HepG2 (cell line): ENCODE data around the gene RCE1.

Source experiments
- JUND ChIP-seq: sonication (generic); formaldehyde crosslinking; IDR thresholded peaks from 2 replicates; pipeline ENCODE4 v1.8.0; 2022; ENCODE audit warnings: mild to moderate bottlenecking, missing genetic modification reagents
- MTF1 ChIP-seq: sonication (generic); formaldehyde crosslinking; IDR thresholded peaks from 2 replicates; pipeline ENCODE4 v1.5.0; 2020; ENCODE audit warnings: missing genetic modification reagents
- ZNF530 ChIP-seq: sonication (generic); formaldehyde crosslinking; IDR thresholded peaks from 2 replicates; pipeline ENCODE4 v1.5.0; 2020; ENCODE audit warnings: low read depth, mild to moderate bottlenecking, missing genetic modification reagents

DNA sequence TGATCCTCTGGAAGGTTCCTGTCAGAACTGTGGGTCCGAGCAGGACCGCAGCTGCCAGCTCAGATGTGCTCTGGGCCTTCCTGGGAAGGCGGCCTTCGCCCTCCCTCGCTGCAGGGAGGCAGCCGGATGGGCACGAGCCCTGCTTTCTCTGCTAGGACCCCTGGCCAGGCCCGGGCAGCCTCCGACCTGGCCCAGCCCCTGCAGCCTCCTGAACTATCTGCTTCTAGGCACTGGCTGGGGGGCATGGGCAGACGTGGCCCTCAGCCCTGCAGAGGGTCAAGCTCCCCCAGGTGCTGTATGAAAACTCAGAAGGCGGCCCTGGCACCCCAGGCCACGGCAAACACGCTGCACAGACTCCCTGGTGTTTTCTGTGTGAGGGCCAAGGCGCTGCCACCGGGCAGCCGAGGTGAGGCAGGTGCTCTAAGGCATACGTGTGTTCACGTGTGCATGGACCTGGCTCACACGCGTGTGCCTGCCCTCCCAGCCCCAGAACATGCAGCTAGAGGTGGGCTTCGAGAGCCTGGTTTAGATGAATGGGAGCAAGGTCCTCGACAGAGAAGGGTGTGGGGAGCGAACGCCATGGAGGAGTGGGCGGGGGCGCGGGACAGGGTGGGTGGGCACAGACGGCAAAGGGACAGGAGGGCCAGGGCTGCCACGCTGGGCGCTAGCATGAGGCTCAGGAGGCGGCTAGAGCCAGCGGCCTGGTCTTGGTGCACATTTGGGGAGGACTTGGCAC is 18.0 kb downstream of the RCE1 start:
- no peak for TF ChIP-seq JUND (CRISPR knock-in tag)
- no peak for TF ChIP-seq MTF1 (CRISPR knock-in tag)
- TF ChIP-seq ZNF530 (CRISPR knock-in tag) = no peak
